Testis (tissue), 2 donors: ENCODE measurements around the gene CRIM1.

Source experiments
- CTCF ChIP-seq, 3 experiments: fragments of 450-650 bp in 2 of 3; fragments of 200-600 bp in 1 of 3; sonication (generic) in 1 of 3; IDR thresholded peaks; one replicate each; pipeline ENCODE4 v1.5.1; 2016 to 2019; ENCODE audit warnings: antibody characterized with exemption in 3 of 3, mild to moderate bottlenecking in 2 of 3, moderate library complexity in 1 of 3
- POLR2A ChIP-seq: fragments of 450-650 bp; IDR thresholded peaks from one replicate; pipeline ENCODE4 v1.6.1; 2017; ENCODE audit warnings: antibody characterized with exemption, mild to moderate bottlenecking, moderate library complexity

GRCh38 chr2:36362291-36362690, 6.7 kb downstream of the CRIM1 start:
- TF ChIP-seq POLR2A: no peak
- no peak for TF ChIP-seq CTCF (IDR thresholded peaks at IDR 0.05)
